ENCODE measurements around the gene FCF1.

FCF1 gene

GRCh38 chr14:74732387-74732786 lies 19.4 kb downstream of the FCF1 start:
- in situ Hi-C loops (cut with MboI; ENCODE audit: low sequenced_read_pairs, unreplicated experiment) = no loop called here
- no peak for TF ChIP-seq CTCF (IDR thresholded peaks at IDR 0.05; ENCODE audit: borderline replicate concordance, control extremely low read depth, extremely low read depth, insufficient read depth, missing control alignments)

GRCh38 chr14:74733221-74733620 lies 20.3 kb downstream of the FCF1 start:
- in situ Hi-C loops (cut with MboI; ENCODE audit: low sequenced_read_pairs, unreplicated experiment) = no loop called here
- no peak for TF ChIP-seq CTCF (IDR thresholded peaks at IDR 0.05; ENCODE audit: borderline replicate concordance, control extremely low read depth, extremely low read depth, insufficient read depth, missing control alignments)
- no peak for DNase-seq (ENCODE audit: low spot score)

More at GRCh38 chr14:74732387-74732786, 19.4 kb downstream of the FCF1 start:
- DNase-seq (ENCODE audit: low spot score) = no peak

- DNase-seq (ENCODE audit: low spot score) = no peak
- TF ChIP-seq CTCF (IDR thresholded peaks at IDR 0.05; ENCODE audit: borderline replicate concordance, control extremely low read depth, extremely low read depth, insufficient read depth, missing control alignments) = no peak
- in situ Hi-C loops (cut with MboI; ENCODE audit: low sequenced_read_pairs, unreplicated experiment) = no loop called here
These were observed 22.2 kb downstream of the FCF1 start for GRCh38 chr14:74735125-74735524.

GRCh38 chr14:74737753-74738325 lies 24.9 kb downstream of the FCF1 start:
- in situ Hi-C loops (cut with MboI; ENCODE audit: low sequenced_read_pairs, unreplicated experiment) = no loop called here
- no peak for DNase-seq (ENCODE audit: low spot score)
- no peak for TF ChIP-seq CTCF (IDR thresholded peaks at IDR 0.05; ENCODE audit: borderline replicate concordance, control extremely low read depth, extremely low read depth, insufficient read depth, missing control alignments)

GRCh38 chr14:74739293-74740030 lies 26.5 kb downstream of the FCF1 start:
- no peak for DNase-seq (ENCODE audit: low spot score)
- TF ChIP-seq CTCF (IDR thresholded peaks at IDR 0.05; ENCODE audit: borderline replicate concordance, control extremely low read depth, extremely low read depth, insufficient read depth, missing control alignments) = no peak
- in situ Hi-C loops (cut with MboI; ENCODE audit: low sequenced_read_pairs, unreplicated experiment) = no loop called here

GRCh38 chr14:74747237-74747636 lies 34.3 kb downstream of the FCF1 start:
- DNase-seq (ENCODE audit: low spot score) = no peak
- TF ChIP-seq CTCF (IDR thresholded peaks at IDR 0.05; ENCODE audit: borderline replicate concordance, control extremely low read depth, extremely low read depth, insufficient read depth, missing control alignments) = no peak
- in situ Hi-C loops (cut with MboI; ENCODE audit: low sequenced_read_pairs, unreplicated experiment) = no loop called here

Measured in GM13976 (cell line).